MM.1S (cell line): ENCODE measurements around the gene COBL.

Experiments used
- DNase-seq: peaks from one replicate; pipeline ENCODE4 v3.0.0-alpha.2; 2015
- H2AFZ ChIP-seq: fragments of 300-600 bp; sonication (generic); 2 replicates; pipeline ENCODE4 v1.6.0; 2016; ENCODE audit warnings: antibody characterized with exemption, low read length
- H3F3A ChIP-seq: fragments of 300-600 bp; sonication (generic); 2 replicates; pipeline ENCODE4 v1.6.1; 2016; ENCODE audit warnings: mild to moderate bottlenecking, antibody characterized with exemption, low read length, moderate library complexity, mixed read lengths; ENCODE audit not compliant: insufficient read depth
- H3K27ac ChIP-seq: fragments of 300-600 bp; sonication (generic); 2 replicates; pipeline ENCODE4 v1.5.1; 2016; ENCODE audit warnings: mild to moderate bottlenecking, low read length
- H3K27me3 ChIP-seq: fragments of 300-600 bp; sonication (generic); replicated peaks from 2 replicates; pipeline ENCODE4 v1.6.0; 2016; ENCODE audit warnings: low read length; ENCODE audit not compliant: insufficient read depth
- H3K36me3 ChIP-seq: fragments of 300-600 bp; sonication (generic); replicated peaks from 2 replicates; pipeline ENCODE4 v1.6.1; 2016; ENCODE audit warnings: mild to moderate bottlenecking, low read length, mixed read lengths; ENCODE audit not compliant: insufficient read depth
- H3K4me1 ChIP-seq: fragments of 300-600 bp; sonication (generic); 2 replicates; pipeline ENCODE4 v1.6.1; 2016; ENCODE audit warnings: low read length, mixed read lengths
- H3K4me2 ChIP-seq: fragments of 300-600 bp; sonication (generic); 2 replicates; pipeline ENCODE4 v1.6.0; 2016; ENCODE audit warnings: low read depth, low read length
- H3K4me3 ChIP-seq: fragments of 300-600 bp; sonication (generic); 2 replicates; pipeline ENCODE4 v1.5.1; 2016; ENCODE audit warnings: low read length, mixed read lengths
- H3K79me2 ChIP-seq: fragments of 300-600 bp; sonication (generic); 2 replicates; pipeline ENCODE4 v1.6.1; 2016; ENCODE audit warnings: mixed run types, low read length, mixed read lengths
- H3K9ac ChIP-seq: fragments of 300-600 bp; sonication (generic); 2 replicates; pipeline ENCODE4 v1.6.1; 2016; ENCODE audit warnings: low read length, mixed read lengths
- H3K9me2 ChIP-seq: fragments of 300-600 bp; sonication (generic); replicated peaks from 2 replicates; pipeline ENCODE4 v1.6.1; 2016; ENCODE audit warnings: mild to moderate bottlenecking, low read length, mixed read lengths; ENCODE audit not compliant: insufficient read depth
- H3K9me3 ChIP-seq: fragments of 300-600 bp; sonication (generic); replicated peaks from 2 replicates; pipeline ENCODE4 v1.6.1; 2016; ENCODE audit warnings: mild to moderate bottlenecking, low read length, mixed read lengths; ENCODE audit not compliant: insufficient read depth
- H4K20me1 ChIP-seq: fragments of 300-600 bp; sonication (generic); 2 replicates; pipeline ENCODE4 v1.6.1; 2016; ENCODE audit warnings: mild to moderate bottlenecking, low read length, moderate library complexity, mixed read lengths; ENCODE audit not compliant: insufficient read depth
- CTCF ChIP-seq: fragments of 300-600 bp; sonication (generic); IDR thresholded peaks from 2 replicates; pipeline ENCODE4 v1.5.1; 2016; ENCODE audit warnings: antibody characterized with exemption, low read length, mixed read lengths
- EZH2 ChIP-seq: fragments of 300-600 bp; sonication (generic); optimal IDR thresholded peaks from 2 replicates; pipeline ENCODE3; 2017; ENCODE audit warnings: low read depth, mild to moderate bottlenecking, antibody characterized with exemption, low read length, mixed read lengths
- EZH2phosphoT487 ChIP-seq: fragments of 300-600 bp; sonication (generic); IDR thresholded peaks from 2 replicates; pipeline ENCODE4 v1.6.1; 2018; ENCODE audit warnings: antibody characterized with exemption, low read length

The COBL gene

GRCh38 chr7:51340936-51341335 lies 24.3 kb upstream of the COBL start:
- Histone ChIP-seq H3K27ac (no peak overlapping the region), H3F3A (no peaks in the 10 kb centered on the region), H3K9ac (no peak overlapping the region), H3K4me3 (no peak overlapping the region), H3K9me3 (no peaks in the 10 kb centered on the region), H3K4me2 (no peak overlapping the region), H3K79me2 (no peaks in the 10 kb centered on the region), H3K9me2 (no peaks in the 10 kb centered on the region), H3K4me1 (no peaks in the 10 kb centered on the region), H2AFZ (no peak overlapping the region), H3K27me3 (no peaks in the 10 kb centered on the region), H3K36me3 (no peaks in the 10 kb centered on the region), H4K20me1 (no peaks in the 10 kb centered on the region)
- no peak for DNase-seq
- TF ChIP-seq EZH2phosphoT487 (no peak), CTCF (no peak), EZH2 (no peak)

- Histone ChIP-seq H3K4me2 (no peak overlapping the region), H3K79me2 (no peaks in the 10 kb centered on the region), H3K9me2 (no peaks in the 10 kb centered on the region), H3K27ac (no peak overlapping the region), H3K9me3 (no peaks in the 10 kb centered on the region), H2AFZ (no peak overlapping the region), H3K4me3 (no peak overlapping the region), H3K9ac (no peak overlapping the region), H3K36me3 (no peaks in the 10 kb centered on the region), H4K20me1 (no peaks in the 10 kb centered on the region), H3F3A (no peaks in the 10 kb centered on the region), H3K4me1 (no peaks in the 10 kb centered on the region), H3K27me3 (no peaks in the 10 kb centered on the region)
- DNase-seq, result no peak
- TF ChIP-seq EZH2phosphoT487 (no peak), EZH2 (no peak), CTCF (no peak)
Observed at GRCh38 chr7:51340029-51340838, 23.6 kb upstream of the COBL start.

GRCh38 chr7:51335057-51335456 lies 18.4 kb upstream of the COBL start:
- no peak overlapping the region for H3K4me2 ChIP-seq
- TF ChIP-seq EZH2phosphoT487 (no peak), CTCF (no peak), EZH2 (no peak)

More at GRCh38 chr7:51335057-51335456, 18.4 kb upstream of the COBL start:
- no peak overlapping the region for H2AFZ ChIP-seq
- H3F3A ChIP-seq, result no peaks in the 10 kb centered on the region
- no peaks in the 10 kb centered on the region for H3K36me3 ChIP-seq
- no peaks in the 10 kb centered on the region for H4K20me1 ChIP-seq
- H3K9ac ChIP-seq, result no peak overlapping the region
- H3K9me3 ChIP-seq, result 0 out of 2 replicates have a peak, but pooled peaks cover 3% of the 10 kb centered on the region
- H3K4me1 ChIP-seq, result no peaks in the 10 kb centered on the region
- H3K27ac ChIP-seq, result no peak overlapping the region
- no peaks in the 10 kb centered on the region for H3K79me2 ChIP-seq
- H3K9me2 ChIP-seq, result no peaks in the 10 kb centered on the region
- no peak overlapping the region for H3K4me3 ChIP-seq
- no peaks in the 10 kb centered on the region for H3K27me3 ChIP-seq
- DNase-seq, result no peak
